Limb (tissue), 2 donors: ENCODE measurements around the gene TK2.
"Not testable (repeated sequence)": the region's sequence is repeated elsewhere in the genome, so short reads cannot be mapped to it uniquely, and the experiment has no call there.

ENCODE experiments used
- DNase-seq, 2 donors: peaks; one replicate each; pipeline ENCODE4 v3.0.0-alpha.2; 2016; ENCODE audit errors: extremely low spot score in 2 of 2

TK2 gene

DNA sequence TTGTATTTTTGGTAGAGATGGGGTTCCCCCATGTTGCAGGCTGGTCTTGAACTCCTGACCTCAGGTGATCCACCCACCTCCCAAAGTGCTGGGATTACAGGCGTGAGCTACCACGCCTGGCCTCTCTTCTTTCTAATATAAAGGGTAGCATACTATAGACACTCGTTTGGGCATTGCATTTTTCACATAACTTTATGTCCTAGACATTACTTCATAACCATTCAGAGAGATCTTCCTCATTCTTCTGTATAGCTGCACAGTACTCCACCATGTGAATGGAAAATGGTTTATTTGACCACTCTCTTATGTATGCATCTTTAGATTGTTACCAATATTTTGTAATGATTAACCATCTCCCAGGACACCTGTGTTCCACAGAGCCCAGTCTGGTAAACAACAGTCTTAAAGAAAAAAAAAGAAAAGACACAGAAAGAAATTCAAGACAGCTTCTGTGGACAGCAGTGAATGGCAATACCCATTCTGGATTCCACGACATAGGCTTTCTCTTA lies 42.1 kb downstream of the TK2 start:
- no peak for DNase-seq

DNA sequence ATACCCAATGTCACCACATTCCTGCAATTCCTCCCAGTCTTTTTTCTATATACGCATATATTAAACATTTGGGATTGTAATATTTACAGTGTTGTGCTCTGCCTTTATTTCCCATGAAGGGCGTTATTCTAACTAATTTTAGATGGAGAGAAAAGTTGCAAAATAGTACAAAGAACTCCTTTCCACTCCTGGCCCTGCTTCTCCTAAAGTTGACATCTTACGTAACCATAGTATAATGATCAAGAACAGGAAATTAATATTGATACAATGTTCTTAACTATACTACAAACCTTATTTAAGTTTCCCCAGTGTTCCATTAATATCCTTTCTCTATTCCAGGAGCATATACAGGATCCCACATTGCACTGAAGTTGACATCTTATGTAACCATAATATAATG lies 46.3 kb downstream of the TK2 start:
- DNase-seq = no peak

GRCh38 chr16:66503030-66503429 lies 46.9 kb downstream of the TK2 start:
- DNase-seq = no peak

DNA sequence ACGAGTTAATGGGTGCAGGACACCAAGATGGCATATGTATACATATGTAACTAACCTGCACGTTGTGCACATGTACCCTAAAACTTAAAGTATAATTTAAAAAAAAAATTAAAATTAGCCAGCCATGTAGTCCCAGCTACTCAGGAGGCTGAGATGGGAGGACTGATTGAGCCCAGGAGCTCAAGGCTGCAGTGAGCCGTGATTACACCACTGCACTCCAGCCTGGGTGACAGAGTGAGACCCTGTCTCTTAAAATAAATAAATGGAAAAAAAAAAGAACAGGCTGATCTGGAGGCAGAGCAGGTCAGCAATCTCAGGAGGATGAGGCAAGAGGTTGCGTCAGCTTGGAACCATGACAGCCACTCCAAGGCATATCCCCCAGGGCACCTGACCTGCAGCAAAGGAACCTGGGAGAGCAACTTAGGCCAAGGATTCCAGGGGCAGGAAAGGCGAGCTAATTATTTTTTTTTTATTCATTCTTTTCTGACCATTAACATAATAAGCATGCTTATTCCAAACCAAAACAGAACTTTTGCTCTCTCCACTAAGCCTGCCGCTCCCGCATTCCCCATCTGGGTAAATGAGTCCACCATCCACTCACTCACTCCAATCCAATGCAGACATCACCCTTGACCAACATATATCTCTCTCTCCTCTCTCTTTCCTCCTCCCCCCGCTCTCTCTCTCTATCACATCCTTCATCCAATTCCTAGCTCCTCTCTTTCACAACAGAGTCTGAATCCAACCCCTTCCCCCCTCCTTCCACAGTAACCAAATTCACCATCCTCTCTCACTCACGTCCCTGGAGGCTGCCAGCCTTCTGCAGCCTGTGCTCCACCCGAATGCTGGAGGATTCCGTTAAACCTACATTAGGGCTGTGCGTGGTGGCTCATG lies 47.7 kb downstream of the TK2 start:
- DNase-seq = no peak

GRCh38 chr16:66501563-66501962 lies 48.4 kb downstream of the TK2 start:
- not testable (repeated sequence) for DNase-seq

DNA sequence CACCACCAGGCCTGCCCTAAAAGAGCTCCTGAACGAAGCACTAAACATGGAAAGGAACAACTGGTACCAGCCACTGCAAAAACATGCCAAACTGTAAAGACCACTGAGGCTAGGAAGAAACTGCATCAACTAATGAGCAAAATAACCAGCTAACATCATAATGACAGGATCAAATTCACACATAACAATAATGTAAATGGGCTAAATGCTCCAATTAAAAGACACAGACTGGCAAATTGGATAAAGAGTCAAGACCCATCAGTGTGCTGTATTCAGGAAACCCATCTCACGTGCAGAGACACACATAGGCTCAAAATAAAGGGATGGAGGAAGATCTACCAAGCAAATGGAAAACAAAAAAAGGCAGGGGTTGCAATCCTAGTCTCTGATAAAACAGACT lies 52.0 kb downstream of the TK2 start:
- not testable (repeated sequence) for DNase-seq

- not testable (repeated sequence) for DNase-seq
Observed at GRCh38 chr16:66496226-66496625, 53.7 kb downstream of the TK2 start.

DNA sequence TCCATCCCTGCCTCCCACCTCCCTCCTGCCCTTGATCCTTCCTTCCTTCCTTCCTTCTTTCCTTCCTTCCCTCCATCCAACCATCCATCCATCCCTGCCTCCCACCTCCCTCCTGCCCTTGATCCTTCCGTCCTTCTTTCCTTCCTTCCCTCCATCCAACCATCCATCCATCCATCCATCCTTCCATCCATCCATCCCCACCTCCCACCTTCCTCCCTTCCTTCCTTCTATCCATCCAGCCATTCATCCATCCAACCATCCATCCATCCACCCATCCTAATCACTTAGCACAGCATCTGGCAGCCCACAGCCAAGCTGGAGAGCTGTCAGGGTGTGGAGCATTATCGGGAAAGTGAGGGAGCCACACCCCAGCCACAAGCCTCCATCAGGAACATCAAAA lies 54.5 kb downstream of the TK2 start:
- no peak for DNase-seq

DNA sequence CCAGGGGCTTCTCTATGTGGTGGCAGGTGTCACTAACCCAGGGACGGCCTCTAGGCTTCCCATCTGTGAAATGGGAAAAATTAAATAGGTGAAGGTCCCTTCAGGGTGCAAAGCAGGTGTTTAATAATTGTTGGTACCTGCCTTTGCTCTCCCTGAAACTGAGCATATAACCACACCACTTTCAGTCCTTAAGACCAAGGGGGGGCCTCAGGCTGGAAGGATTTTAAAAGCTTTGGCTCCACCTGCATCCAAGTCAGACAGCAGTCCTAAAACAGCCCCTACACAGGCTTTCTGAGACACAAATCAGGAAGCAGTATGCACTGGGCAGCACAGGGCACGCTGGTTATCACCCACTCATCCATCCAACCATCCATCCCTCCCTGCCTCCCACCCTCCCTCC lies 55.0 kb downstream of the TK2 start:
- no peak for DNase-seq

- no peak for DNase-seq
Observed at GRCh38 chr16:66493490-66494401, 56.2 kb downstream of the TK2 start.

DNA sequence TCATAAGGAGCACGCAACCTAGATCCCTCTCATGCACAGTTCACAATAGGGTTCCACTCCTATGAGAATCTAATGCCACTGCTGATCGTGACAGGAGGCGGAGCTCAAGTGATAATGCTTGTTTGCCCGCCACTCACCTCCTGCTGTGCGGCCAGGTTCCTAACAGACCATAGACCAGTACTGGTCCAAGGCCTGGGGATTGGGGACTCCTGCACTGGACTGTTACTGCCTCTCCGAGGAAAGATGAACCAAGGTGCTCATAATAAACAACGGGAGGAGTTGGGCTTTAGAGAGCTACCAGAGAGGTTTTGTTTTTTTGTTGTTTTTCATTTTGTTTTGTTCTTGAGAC lies 58.2 kb downstream of the TK2 start:
- DNase-seq = no peak

DNA sequence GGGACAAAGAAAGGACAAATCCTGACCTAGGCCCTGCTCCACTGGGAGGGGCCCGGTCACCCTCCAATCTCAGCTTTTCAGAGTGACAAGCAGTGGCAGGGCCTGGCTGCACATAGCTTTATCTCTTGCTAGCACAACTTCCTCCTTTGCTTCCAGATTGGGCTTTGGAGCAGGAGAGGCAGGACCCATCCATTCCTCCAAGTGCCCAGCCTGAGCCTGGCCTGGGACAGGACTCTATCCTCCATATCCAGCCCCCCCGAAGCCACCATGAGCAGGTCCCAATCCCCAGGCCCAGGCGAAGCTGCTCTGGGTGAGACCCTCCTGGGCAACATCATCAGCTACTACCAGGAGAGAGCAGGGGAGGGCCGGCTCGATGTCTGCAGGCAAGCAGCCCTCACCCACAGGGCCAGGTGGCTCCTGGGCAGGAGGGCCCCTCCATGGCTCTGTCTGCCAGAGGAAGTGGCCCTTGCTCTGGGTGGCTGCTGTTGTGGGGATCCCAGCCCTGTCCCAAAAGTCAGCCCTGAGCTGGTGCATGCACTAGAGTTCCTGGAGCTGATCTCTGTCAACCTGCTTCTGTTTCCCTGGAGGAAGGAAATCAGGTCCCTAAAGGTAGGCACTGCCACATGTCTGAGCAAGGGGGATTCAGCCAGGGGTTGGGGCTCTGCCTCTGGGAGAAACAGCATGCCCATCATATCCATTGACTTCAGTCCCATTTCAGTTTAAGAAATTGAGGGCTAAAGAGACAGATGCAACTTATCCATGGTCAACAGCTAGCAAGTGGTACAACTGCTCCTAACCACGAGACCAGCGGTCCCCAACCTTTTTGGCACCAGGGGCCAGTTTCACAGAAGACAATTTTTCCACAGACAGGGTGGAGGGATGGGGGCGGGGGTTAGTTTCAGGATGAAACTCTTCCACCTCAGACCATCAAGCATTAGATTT lies 58.9 kb downstream of the TK2 start:
- DNase-seq = no peak

DNA sequence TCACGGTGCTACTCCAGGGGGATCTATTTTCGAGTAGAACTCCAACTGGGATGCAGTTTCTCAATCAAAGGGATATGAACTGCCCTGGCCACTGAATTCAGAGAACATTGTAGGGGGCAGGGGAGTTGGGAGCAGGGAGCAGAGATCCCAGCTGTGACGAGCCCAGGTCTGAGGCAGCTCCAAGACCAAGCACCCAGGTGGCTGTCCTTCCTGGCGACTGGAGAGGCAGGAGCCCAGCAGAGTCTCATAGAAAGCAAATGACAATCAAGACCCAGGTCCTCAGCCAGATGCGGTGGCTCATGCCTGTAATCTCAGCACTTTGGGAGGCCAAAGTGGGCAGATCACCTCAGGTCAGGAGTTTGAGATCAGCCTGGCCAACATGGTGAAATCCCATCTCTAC lies 60.1 kb downstream of the TK2 start:
- DNase-seq = no peak

- DNase-seq = no peak
Observed at GRCh38 chr16:66489385-66489784, 60.5 kb downstream of the TK2 start.

GRCh38 chr16:66488505-66488904 lies 61.4 kb downstream of the TK2 start:
- no peak for DNase-seq

GRCh38 chr16:66487580-66488275 lies 62.2 kb downstream of the TK2 start:
- DNase-seq = no peak

- DNase-seq = peak; percentile 34 to 45
Observed at GRCh38 chr16:66486773-66487579, 62.9 kb downstream of the TK2 start.

DNA sequence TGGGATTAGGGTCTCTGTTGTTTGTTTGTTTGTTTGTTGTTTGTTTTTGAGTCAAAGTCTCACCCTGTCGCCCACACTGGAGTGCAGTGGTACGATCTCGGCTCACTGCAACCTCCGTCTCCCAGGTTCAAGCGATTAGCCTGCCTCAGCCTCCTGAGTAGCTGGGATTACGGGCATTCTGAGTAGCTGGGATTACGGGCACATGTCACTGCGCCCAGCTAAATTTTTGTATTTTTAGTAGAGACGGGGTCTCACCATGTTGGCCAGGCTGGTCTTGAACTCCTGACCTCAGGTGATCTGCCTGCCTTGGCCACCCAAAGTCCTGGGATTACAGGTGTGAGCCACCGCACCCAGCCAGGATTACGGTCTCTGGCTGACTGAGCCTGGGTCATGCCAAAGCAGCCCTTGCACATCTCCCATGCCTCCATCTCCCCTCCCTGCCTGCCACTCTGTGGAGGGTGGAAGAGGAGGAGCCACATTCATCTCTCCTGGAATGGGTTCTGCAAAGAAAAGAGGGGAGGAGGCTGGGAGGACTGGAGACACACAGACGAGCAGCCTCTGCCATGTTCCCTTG lies 63.6 kb downstream of the TK2 start:
- no peak for DNase-seq

DNA sequence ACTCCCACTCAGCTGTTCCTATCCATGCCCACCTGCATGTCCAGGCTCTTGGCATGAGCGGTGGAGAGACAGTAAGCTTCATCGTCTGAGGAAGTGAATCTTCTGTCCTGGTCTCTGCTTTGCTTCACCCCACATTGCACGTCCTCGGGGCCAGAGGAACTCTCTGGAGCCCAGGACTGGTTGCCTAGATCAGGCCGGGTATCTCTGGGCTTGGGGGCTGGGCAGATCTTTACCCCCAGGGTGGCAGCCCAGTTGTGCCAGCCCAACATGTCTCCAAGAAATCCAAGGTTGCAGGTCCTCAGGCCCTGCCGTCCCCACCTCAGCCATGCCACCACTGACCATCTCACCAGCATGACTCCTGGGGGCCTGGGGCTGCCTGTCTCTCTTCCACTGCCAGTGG lies 64.5 kb downstream of the TK2 start:
- DNase-seq = no peak
